Measurements from ENCODE around the gene GABRP.

Gene GABRP

DNA sequence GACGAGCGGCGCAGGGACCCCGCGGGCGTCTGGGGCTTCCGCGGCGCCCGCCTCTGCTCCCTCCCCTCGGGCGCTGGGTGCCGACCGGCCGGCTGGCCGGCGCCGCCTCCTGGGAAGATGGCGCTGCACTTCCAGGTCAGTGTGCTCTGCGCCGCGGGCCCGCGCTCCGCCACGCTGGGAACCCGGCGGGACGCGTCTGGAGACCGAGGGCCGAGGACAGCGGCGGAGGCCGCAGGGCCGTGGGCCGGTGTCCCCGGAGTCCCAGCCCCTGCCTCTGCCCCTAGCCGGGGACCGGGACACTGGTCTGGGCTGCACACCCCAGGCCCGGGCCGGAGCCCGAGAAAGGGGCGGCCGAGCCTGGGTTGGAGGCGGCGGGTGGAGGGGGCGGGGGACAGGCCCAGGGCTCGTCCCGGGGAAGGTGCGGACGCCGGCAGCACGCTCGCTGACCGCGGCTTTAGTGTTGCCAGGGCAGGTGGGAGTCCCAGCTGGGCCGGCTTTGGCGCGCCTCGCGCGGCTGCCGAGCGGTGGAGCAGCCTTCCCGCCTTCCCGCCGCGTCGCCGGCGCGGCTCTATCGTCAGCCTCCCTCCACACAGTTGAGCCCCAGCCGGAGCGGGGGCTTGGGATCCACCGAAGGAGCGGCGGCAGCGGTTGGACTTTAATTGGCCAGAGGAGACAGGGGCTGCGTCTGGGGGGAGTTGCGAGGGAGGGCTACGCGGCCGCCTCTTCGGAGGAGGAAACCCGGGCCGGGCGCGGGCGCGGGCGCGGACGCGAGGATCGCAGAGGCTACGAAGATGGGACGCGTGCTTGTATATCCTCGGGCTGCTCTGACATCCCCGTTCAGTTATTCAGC lies 78.6 kb downstream of the GABRP start, which contains the start of gene RANBP17:
TSS of gene RANBP17 (plus strand) at position 102 of the 850 bp plus-strand sequence.
- Histone ChIP-seq H3K4me2 (ENCODE audit: low read length) (no peak within 1 kb of the TSS), H3K27ac (ENCODE audit: low read length) (no peak within 1 kb of the TSS)

DNA sequence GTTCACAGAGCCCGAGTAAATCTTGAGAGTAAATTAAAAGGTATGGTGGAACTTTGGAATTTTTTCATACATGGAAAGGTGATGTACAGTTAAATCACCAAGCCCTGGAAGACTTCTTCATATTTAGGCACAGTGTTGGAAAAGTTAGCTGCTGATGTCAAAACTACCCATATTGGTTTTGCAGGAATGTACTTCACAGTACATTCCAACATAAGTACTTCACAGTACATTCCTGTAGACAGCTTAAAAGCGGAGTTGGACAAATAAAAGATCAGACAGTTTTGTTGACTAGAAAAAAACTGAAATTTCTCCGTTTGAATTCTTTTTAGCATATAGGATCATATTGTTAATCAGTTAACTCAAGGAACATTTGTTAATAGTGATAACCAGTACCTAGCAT lies 80.1 kb downstream of the GABRP start:
- Histone ChIP-seq H3K9ac (ENCODE audit: low read length) (no peak overlapping the region), H3K36me3 (replicated peaks; ENCODE audit: low read depth, low read length) (no peaks in the 10 kb centered on the region), H3K79me2 (ENCODE audit: low read length) (no peaks in the 10 kb centered on the region), H3K27me3 (ENCODE audit: low read depth, low read length) (0 out of 2 replicates have a peak, but pooled peaks cover 5% of the 10 kb centered on the region), H4K20me1 (ENCODE audit: insufficient read depth, low read length) (no peaks in the 10 kb centered on the region), H3K27ac (ENCODE audit: low read length) (no peak overlapping the region), H2AFZ (ENCODE audit: low read depth, low read length) (no peak overlapping the region), H3K4me1 (ENCODE audit: low read length) (peaks cover 5% of the 10 kb centered on the region), H3K9me3 (ENCODE audit: insufficient read depth, low read length) (0 out of 2 replicates have a peak, but pooled peaks cover 3% of the 10 kb centered on the region), H3K4me3 (ENCODE audit: low read length) (no peak overlapping the region), H3K4me2 (ENCODE audit: low read length) (no peak overlapping the region)
- no peak for TF ChIP-seq EZH2phosphoT487 (IDR thresholded peaks at IDR 0.05; ENCODE audit: low read depth)
- TF ChIP-seq, protein P1, sequence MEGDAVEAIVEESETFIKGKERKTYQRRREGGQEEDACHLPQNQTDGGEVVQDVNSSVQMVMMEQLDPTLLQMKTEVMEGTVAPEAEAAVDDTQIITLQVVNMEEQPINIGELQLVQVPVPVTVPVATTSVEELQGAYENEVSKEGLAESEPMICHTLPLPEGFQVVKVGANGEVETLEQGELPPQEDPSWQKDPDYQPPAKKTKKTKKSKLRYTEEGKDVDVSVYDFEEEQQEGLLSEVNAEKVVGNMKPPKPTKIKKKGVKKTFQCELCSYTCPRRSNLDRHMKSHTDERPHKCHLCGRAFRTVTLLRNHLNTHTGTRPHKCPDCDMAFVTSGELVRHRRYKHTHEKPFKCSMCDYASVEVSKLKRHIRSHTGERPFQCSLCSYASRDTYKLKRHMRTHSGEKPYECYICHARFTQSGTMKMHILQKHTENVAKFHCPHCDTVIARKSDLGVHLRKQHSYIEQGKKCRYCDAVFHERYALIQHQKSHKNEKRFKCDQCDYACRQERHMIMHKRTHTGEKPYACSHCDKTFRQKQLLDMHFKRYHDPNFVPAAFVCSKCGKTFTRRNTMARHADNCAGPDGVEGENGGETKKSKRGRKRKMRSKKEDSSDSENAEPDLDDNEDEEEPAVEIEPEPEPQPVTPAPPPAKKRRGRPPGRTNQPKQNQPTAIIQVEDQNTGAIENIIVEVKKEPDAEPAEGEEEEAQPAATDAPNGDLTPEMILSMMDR (IDR thresholded peaks at IDR 0.05; ENCODE audit: low read depth, low read length) = no peak

More for the DNA sequence above, 78.6 kb downstream of the GABRP start, which contains the start of gene RANBP17:
- H3K4me3 ChIP-seq (ENCODE audit: low read length) = no peak within 1 kb of the TSS
- no peak within 1 kb of the TSS for H2AFZ ChIP-seq (ENCODE audit: low read depth, low read length)
- no peaks in the 10 kb centered on the region for H3K36me3 ChIP-seq (replicated peaks; ENCODE audit: low read depth, low read length)
- peaks cover 5% of the 10 kb centered on the region for H3K4me1 ChIP-seq (ENCODE audit: low read length)
- 0 out of 2 replicates have a peak, but pooled peaks cover 3% of the 10 kb centered on the region for H3K9me3 ChIP-seq (ENCODE audit: insufficient read depth, low read length)
- H4K20me1 ChIP-seq (ENCODE audit: insufficient read depth, low read length) = no peaks in the 10 kb centered on the region
- H3K79me2 ChIP-seq (ENCODE audit: low read length) = no peaks in the 10 kb centered on the region
- H3K27me3 ChIP-seq (ENCODE audit: low read depth, low read length) = 0 out of 2 replicates have a peak, but pooled peaks cover 5% of the 10 kb centered on the region
- H3K9ac ChIP-seq (ENCODE audit: low read length) = no peak within 1 kb of the TSS
- TF ChIP-seq, protein P1 (IDR thresholded peaks at IDR 0.05; ENCODE audit: low read depth, low read length) = no peak
- no peak for TF ChIP-seq EZH2phosphoT487 (IDR thresholded peaks at IDR 0.05; ENCODE audit: low read depth)

Measured in OCI-LY3 (cell line).